ENCODE results near the gene LYRM2.

Gene LYRM2

GRCh38 chr6:89605861-89606260, 32.7 kb downstream of the LYRM2 start:
- TF ChIP-seq ZFX (IDR thresholded peaks at IDR 0.05; ENCODE audit: borderline replicate concordance) (no peak), CTCF (IDR thresholded peaks at IDR 0.05) (no peak)

GRCh38 chr6:89604653-89605052, 33.9 kb downstream of the LYRM2 start:
- TF ChIP-seq ZFX (IDR thresholded peaks at IDR 0.05; ENCODE audit: borderline replicate concordance): no peak
- no peak for TF ChIP-seq CTCF (IDR thresholded peaks at IDR 0.05)
- H3K27ac ChIP-seq: no peak overlapping the region

More at GRCh38 chr6:89605861-89606260, 32.7 kb downstream of the LYRM2 start:
- H3K27ac ChIP-seq: no peak overlapping the region

GRCh38 chr6:89602166-89602565, 36.4 kb downstream of the LYRM2 start:
- H3K27ac ChIP-seq: no peak overlapping the region
- no peak for TF ChIP-seq ZFX (IDR thresholded peaks at IDR 0.05; ENCODE audit: borderline replicate concordance)

DNA sequence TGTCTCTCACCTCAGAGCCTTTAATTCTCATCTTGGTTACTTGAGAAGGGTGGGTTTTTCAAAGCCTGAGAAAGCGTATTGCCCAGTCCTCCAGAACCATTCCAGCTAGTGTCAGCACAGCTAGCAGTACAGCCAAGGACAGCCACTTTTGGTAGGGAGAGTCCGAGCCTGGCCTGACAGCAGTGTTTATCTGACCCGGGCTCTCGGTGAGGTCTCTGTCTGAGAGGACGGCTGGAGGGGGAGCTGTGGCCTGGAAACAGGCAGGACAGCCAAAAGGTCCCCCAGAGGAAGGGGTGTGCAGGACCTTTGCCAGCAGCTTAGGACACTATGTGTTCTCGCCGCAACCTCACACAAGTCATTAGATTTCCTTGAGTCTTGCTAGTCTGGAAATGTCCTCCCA, 38.8 kb downstream of the LYRM2 start:
- TF ChIP-seq ZFX (IDR thresholded peaks at IDR 0.05; ENCODE audit: borderline replicate concordance): no peak
- TF ChIP-seq CTCF (IDR thresholded peaks at IDR 0.05): no peak
- no peak overlapping the region for H3K27ac ChIP-seq

- no peak overlapping the region for H3K27ac ChIP-seq
- no peak for TF ChIP-seq ZFX (IDR thresholded peaks at IDR 0.05; ENCODE audit: borderline replicate concordance)
- TF ChIP-seq CTCF (IDR thresholded peaks at IDR 0.05): peak; percentile 48
Measured at GRCh38 chr6:89597988-89598387, 40.6 kb downstream of the LYRM2 start.

DNA sequence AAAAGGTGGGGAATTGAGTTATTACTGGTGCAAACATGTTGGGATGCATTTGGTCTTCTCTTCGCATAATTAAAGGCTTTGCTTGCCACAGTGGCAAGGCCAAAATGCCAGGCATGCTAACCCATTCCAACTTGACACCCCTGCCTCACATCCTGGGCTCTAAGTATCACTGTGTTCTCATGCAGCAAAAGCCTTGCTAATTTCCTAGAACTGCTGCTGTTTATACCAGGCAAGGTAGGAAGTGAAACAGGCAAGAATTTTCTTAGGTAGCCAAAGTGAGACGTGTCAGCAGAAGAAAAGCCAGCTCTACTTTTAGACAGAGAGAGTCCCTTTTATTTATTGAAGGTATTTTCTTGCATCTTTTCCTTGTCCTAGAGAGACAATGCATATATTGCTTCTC, 41.2 kb downstream of the LYRM2 start:
- no peak overlapping the region for H3K27ac ChIP-seq
- TF ChIP-seq CTCF (IDR thresholded peaks at IDR 0.05): no peak
- TF ChIP-seq ZFX (IDR thresholded peaks at IDR 0.05; ENCODE audit: borderline replicate concordance): no peak

GRCh38 chr6:89596484-89596883, 42.1 kb downstream of the LYRM2 start:
- TF ChIP-seq CTCF (IDR thresholded peaks at IDR 0.05) (no peak), ZFX (IDR thresholded peaks at IDR 0.05; ENCODE audit: borderline replicate concordance) (no peak)
- no peak overlapping the region for H3K27ac ChIP-seq

- H3K27ac ChIP-seq: no peak overlapping the region
- TF ChIP-seq CTCF (IDR thresholded peaks at IDR 0.05): no peak
- no peak for TF ChIP-seq ZFX (IDR thresholded peaks at IDR 0.05; ENCODE audit: borderline replicate concordance)
Measured at GRCh38 chr6:89596056-89596455, 42.5 kb downstream of the LYRM2 start.

Measured in 22Rv1 (cell line).